K562 (cell line): Measurements from ENCODE around the gene BICDL1. TPM values are rescaled to one million over a fixed set of nuclear protein-coding genes. Genes with fewer than 3 reads are reported as not detected.

Source experiments
- CBX8 ChIP-seq: fragments of 200-600 bp; sonication (generic); IDR thresholded peaks from 2 replicates; pipeline ENCODE4 v1.6.1; 2012; ENCODE audit warnings: borderline replicate concordance, mixed run types, low read depth, mild to moderate bottlenecking, moderate library complexity, mixed read lengths, low read length, control low read depth, inconsistent platforms; ENCODE audit not compliant: poor library complexity, severe bottlenecking; ENCODE audit errors: extremely low read depth
- CHAMP1 ChIP-seq: fragments of 450-650 bp; IDR thresholded peaks from 2 replicates; pipeline ENCODE4 v1.6.1; 2016; ENCODE audit warnings: mild to moderate bottlenecking
- MNT ChIP-seq, 2 experiments: fragments of 450-650 bp; conservative IDR thresholded peaks; 2 replicates each; pipeline ENCODE4 v1.6.1; 2017; ENCODE audit warnings: mild to moderate bottlenecking in 2 of 2, moderate library complexity in 2 of 2
- MYBL2 ChIP-seq, 2 experiments: fragments of 450-650 bp in 1 of 2; sonication (generic) in 1 of 2; formaldehyde crosslinking in 1 of 2; IDR thresholded peaks; 2 replicates each; pipeline versions ENCODE4 v1.6.1 to v1.8.1; 2017 to 2022; ENCODE audit warnings: borderline replicate concordance in 1 of 2, inconsistent platforms in 1 of 2, low read depth in 1 of 2, mild to moderate bottlenecking in 1 of 2, missing genetic modification reagents in 1 of 2, moderate library complexity in 1 of 2
- SIRT6 ChIP-seq: IDR thresholded peaks from one replicate; pipeline ENCODE4 v1.6.1; 2012; ENCODE audit warnings: low read depth, mild to moderate bottlenecking, control low read depth, inconsistent platforms, low read length, moderate library complexity
- TCF7L2 ChIP-seq: fragments of 150-350 bp; IDR thresholded peaks from 2 replicates; pipeline ENCODE4 v1.6.1; 2016; ENCODE audit warnings: low read depth, mild to moderate bottlenecking, low read length, moderate library complexity
- TOE1 ChIP-seq, 2 experiments: fragments of 450-650 bp in 1 of 2; sonication (generic) in 1 of 2; formaldehyde crosslinking in 1 of 2; IDR thresholded peaks; 2 replicates each; pipeline versions ENCODE4 v1.7.1 to v1.8.0; 2016 to 2022; ENCODE audit warnings: borderline replicate concordance in 2 of 2, mild to moderate bottlenecking in 2 of 2, antibody characterized with exemption in 1 of 2, inconsistent platforms in 1 of 2, low read depth in 1 of 2, missing genetic modification reagents in 1 of 2, moderate library complexity in 1 of 2
- ZBTB17 ChIP-seq: fragments of 450-650 bp; formaldehyde crosslinking; IDR thresholded peaks from 2 replicates; pipeline ENCODE4 v1.4.0; 2020; ENCODE audit warnings: mild to moderate bottlenecking
- ZNF3 ChIP-seq: fragments of 250-450 bp; sonication (Bioruptor Pico); IDR thresholded peaks from 2 replicates; pipeline ENCODE4 v1.5.0; 2021; ENCODE audit warnings: mild to moderate bottlenecking, moderate library complexity
- ZNF707 ChIP-seq: fragments of 250-450 bp; sonication (Bioruptor Pico); conservative IDR thresholded peaks from 2 replicates; pipeline ENCODE4 v1.8.0; 2022; ENCODE audit warnings: inconsistent platforms, mild to moderate bottlenecking, moderate library complexity
- ZNF830 ChIP-seq: fragments of 250-450 bp; sonication (Bioruptor Pico); IDR thresholded peaks from 2 replicates; pipeline ENCODE4 v1.5.0; 2021; ENCODE audit warnings: mild to moderate bottlenecking
- polyA plus RNA-seq, 8 experiments: library from polyadenylated mRNA; depleted of rRNA in 4 of 8; stranded (reverse) in 5 of 8; unstranded in 3 of 8; fragments of >200 nt; fragmentation: Nextera tagmentation in 2 of 8; fragmentation: Illumina TruSeq in 1 of 8; extraction: Ambion mirVana in 2 of 8; extraction: Trizol in 1 of 8; gene quantifications; 2 replicates each; pipeline versions ENCODE4 v1.2.1 to v1.2.3, GENCODE V29; 2011 to 2014; ENCODE audit warnings: inconsistent platforms in 1 of 8, missing spikeins in 1 of 8
- total RNA-seq, 7 experiments: library from RNA; depleted of rRNA in 6 of 7; stranded (reverse); fragments of >200 nt in 6 of 7; fragmentation: Illumina TruSeq in 2 of 7; extraction: Trizol in 2 of 7; gene quantifications; 2 replicates each; pipeline versions ENCODE4 v1.2.1 to v1.2.3, GENCODE V29; 2011 to 2021; ENCODE audit warnings: low replicate concordance in 1 of 7
- TF ChIP-seq, protein P1 (sequence below): sonication (generic); formaldehyde crosslinking; IDR thresholded peaks from 2 replicates; pipeline ENCODE4 v1.8.0; 2022; ENCODE audit warnings: missing genetic modification reagents, mild to moderate bottlenecking, borderline replicate concordance
- TF ChIP-seq, protein P2 (sequence below): fragments of 250-450 bp; sonication (Bioruptor Pico); IDR thresholded peaks from 2 replicates; pipeline ENCODE4 v1.9.0; 2021; ENCODE audit warnings: mild to moderate bottlenecking, inconsistent platforms
- TF ChIP-seq, protein P3 (sequence below): sonication (generic); formaldehyde crosslinking; IDR thresholded peaks from 2 replicates; pipeline ENCODE4 v1.5.0; 2020; ENCODE audit warnings: missing genetic modification reagents
- TF ChIP-seq, protein P4 (sequence below), 2 experiments: fragments of 450-650 bp in 1 of 2; sonication (generic) in 1 of 2; formaldehyde crosslinking; conservative IDR thresholded peaks; 2 replicates each; pipeline versions ENCODE4 v1.4.0 to v1.8.1; 2020 to 2022; ENCODE audit warnings: mild to moderate bottlenecking in 1 of 2, missing genetic modification reagents in 1 of 2

Gene BICDL1
- total and polyA plus RNA-seq, 9 of the 15 experiments (the other 6 are each of a cell fraction or from before 2014, with no cell fraction given) = 0.06 to 2.0 (median 0.58) TPM

DNA sequence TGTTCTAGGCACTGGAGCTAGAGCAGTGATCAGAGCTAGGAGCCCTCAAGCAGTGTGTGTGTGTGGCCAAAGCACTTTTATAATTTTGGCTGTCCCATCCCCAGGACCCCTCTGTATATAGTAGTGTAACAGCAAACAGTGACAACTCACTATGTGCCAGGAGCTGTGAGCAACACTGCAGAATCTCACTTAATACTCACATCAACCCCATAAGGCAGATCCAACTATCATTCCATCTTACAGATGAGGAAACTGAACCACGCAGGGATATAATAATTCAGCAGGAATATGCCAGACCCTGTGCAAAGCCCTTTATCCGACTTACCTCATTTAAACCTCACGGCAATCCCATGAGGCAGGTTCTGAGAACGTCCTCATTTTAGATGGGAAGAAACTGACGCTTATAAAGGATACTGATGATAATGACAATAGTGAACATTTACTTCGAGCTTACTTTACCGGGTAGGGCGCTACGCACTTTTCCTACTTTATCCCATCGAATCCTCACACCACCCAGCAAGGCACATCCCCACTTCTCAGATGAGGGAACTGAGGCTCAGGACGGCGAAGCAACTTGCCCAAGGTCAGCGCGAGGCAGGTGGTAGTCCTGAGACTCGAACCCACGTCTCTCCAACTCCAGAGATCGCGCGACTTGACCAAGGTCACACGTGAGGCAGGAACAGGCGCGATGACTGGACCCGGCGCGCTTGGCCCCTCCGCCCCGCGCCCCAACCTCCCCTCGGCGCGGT is 126.8 kb downstream of the BICDL1 start (continued):
- TF ChIP-seq CHAMP1 = no peak
- TF ChIP-seq, protein P1, sequence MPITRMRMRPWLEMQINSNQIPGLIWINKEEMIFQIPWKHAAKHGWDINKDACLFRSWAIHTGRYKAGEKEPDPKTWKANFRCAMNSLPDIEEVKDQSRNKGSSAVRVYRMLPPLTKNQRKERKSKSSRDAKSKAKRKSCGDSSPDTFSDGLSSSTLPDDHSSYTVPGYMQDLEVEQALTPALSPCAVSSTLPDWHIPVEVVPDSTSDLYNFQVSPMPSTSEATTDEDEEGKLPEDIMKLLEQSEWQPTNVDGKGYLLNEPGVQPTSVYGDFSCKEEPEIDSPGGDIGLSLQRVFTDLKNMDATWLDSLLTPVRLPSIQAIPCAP (CRISPR knock-in tag) = no peak
- TF ChIP-seq, protein P2, sequence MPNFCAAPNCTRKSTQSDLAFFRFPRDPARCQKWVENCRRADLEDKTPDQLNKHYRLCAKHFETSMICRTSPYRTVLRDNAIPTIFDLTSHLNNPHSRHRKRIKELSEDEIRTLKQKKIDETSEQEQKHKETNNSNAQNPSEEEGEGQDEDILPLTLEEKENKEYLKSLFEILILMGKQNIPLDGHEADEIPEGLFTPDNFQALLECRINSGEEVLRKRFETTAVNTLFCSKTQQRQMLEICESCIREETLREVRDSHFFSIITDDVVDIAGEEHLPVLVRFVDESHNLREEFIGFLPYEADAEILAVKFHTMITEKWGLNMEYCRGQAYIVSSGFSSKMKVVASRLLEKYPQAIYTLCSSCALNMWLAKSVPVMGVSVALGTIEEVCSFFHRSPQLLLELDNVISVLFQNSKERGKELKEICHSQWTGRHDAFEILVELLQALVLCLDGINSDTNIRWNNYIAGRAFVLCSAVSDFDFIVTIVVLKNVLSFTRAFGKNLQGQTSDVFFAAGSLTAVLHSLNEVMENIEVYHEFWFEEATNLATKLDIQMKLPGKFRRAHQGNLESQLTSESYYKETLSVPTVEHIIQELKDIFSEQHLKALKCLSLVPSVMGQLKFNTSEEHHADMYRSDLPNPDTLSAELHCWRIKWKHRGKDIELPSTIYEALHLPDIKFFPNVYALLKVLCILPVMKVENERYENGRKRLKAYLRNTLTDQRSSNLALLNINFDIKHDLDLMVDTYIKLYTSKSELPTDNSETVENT (CRISPR knock-in tag) = no peak
- TF ChIP-seq, protein P3, sequence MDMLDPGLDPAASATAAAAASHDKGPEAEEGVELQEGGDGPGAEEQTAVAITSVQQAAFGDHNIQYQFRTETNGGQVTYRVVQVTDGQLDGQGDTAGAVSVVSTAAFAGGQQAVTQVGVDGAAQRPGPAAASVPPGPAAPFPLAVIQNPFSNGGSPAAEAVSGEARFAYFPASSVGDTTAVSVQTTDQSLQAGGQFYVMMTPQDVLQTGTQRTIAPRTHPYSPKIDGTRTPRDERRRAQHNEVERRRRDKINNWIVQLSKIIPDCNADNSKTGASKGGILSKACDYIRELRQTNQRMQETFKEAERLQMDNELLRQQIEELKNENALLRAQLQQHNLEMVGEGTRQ (CRISPR knock-in tag) = peak; percentile 61
- TF ChIP-seq ZNF707 = no peak
- TF ChIP-seq CBX8 = no peak
- no peak for TF ChIP-seq SIRT6
- TF ChIP-seq MNT (conservative IDR thresholded peaks at IDR 0.05) = peak in 1 of 2 experiments; percentile 16; a peak in 2 of 4 replicates
- TF ChIP-seq, protein P4, sequence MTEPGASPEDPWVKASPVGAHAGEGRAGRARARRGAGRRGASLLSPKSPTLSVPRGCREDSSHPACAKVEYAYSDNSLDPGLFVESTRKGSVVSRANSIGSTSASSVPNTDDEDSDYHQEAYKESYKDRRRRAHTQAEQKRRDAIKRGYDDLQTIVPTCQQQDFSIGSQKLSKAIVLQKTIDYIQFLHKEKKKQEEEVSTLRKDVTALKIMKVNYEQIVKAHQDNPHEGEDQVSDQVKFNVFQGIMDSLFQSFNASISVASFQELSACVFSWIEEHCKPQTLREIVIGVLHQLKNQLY (CRISPR knock-in tag; conservative IDR thresholded peaks at IDR 0.05) = no peak
- no peak for TF ChIP-seq ZBTB17 (CRISPR knock-in tag)
- TF ChIP-seq MYBL2 (IDR thresholded peaks at IDR 0.05; ENCODE audit: low read depth) = no peak
- no peak for TF ChIP-seq MYBL2 (CRISPR knock-in tag; IDR thresholded peaks at IDR 0.05; ENCODE audit: borderline replicate concordance)
- no peak for TF ChIP-seq ZNF830 (CRISPR knock-in tag)
- no peak for TF ChIP-seq TOE1 (IDR thresholded peaks at IDR 0.05; ENCODE audit: borderline replicate concordance)
- TF ChIP-seq TOE1 (CRISPR knock-in tag; IDR thresholded peaks at IDR 0.05; ENCODE audit: borderline replicate concordance, low read depth) = no peak
- TF ChIP-seq ZNF3 (CRISPR knock-in tag) = no peak
- TF ChIP-seq TCF7L2 = no peak
